Measurements from ENCODE around the gene CHD1L. TPM values are rescaled to one million over a fixed set of nuclear protein-coding genes. Genes with fewer than 3 reads are reported as not detected.

The CHD1L gene
- total and polyA plus RNA-seq, 2 of the 13 experiments (the other 11 are each of a cell fraction or from before 2014, with no cell fraction given) = 74.3 to 111 TPM

- TF ChIP-seq ZBTB25 (CRISPR knock-in tag; IDR thresholded peaks at IDR 0.05) = peak; percentile 35; the same call in 1 of the 2 replicates
- TF ChIP-seq ZNF510 (CRISPR knock-in tag; IDR thresholded peaks at IDR 0.05; ENCODE audit: low read depth) = no peak
- no peak for TF ChIP-seq NFE2 (CRISPR knock-in tag; IDR thresholded peaks at IDR 0.05)
- peak; percentile 46; the same call in 1 of the 2 replicates for TF ChIP-seq DMAP1 (CRISPR knock-in tag; IDR thresholded peaks at IDR 0.05)
- peak; percentile 99 for TF ChIP-seq MIXL1 (CRISPR knock-in tag; IDR thresholded peaks at IDR 0.05)
- TF ChIP-seq FLYWCH1 (CRISPR knock-in tag; IDR thresholded peaks at IDR 0.05) = no peak
- TF ChIP-seq MAFG (CRISPR knock-in tag; IDR thresholded peaks at IDR 0.05) = no peak
- peak; percentile 22; the same call in 1 of the 2 replicates for TF ChIP-seq NR2C2 (CRISPR knock-in tag; IDR thresholded peaks at IDR 0.05; ENCODE audit: borderline replicate concordance)
- TF ChIP-seq ZNF691 (CRISPR knock-in tag; IDR thresholded peaks at IDR 0.05; ENCODE audit: borderline replicate concordance, low read depth) = no peak
- TF ChIP-seq GFI1 (CRISPR knock-in tag; IDR thresholded peaks at IDR 0.05; ENCODE audit: borderline replicate concordance) = 0 out of 2 replicates have a peak, but pooled peaks have one; percentile 22
- no peak for TF ChIP-seq ZNF138 (CRISPR knock-in tag; IDR thresholded peaks at IDR 0.05; ENCODE audit: low read depth)
- peak; percentile 56; the same call in 1 of the 2 replicates for TF ChIP-seq TFAP4 (IDR thresholded peaks at IDR 0.05; ENCODE audit: borderline replicate concordance, low read depth)
- peak; percentile 23; the same call in 1 of the 2 replicates for TF ChIP-seq RXRA (CRISPR knock-in tag; IDR thresholded peaks at IDR 0.05)
- TF ChIP-seq ZBTB8A (CRISPR knock-in tag; IDR thresholded peaks at IDR 0.05; ENCODE audit: borderline replicate concordance, low read depth) = no peak
- TF ChIP-seq KDM3A (CRISPR knock-in tag; IDR thresholded peaks at IDR 0.05; ENCODE audit: low read depth) = 0 out of 2 replicates have a peak, but pooled peaks have one; percentile 19
- TF ChIP-seq ZNF142 (CRISPR knock-in tag; IDR thresholded peaks at IDR 0.05) = no peak
- no peak for TF ChIP-seq SAFB2 (CRISPR knock-in tag; IDR thresholded peaks at IDR 0.05; ENCODE audit: borderline replicate concordance, low read depth)
- TF ChIP-seq ZNF589 (CRISPR knock-in tag; conservative IDR thresholded peaks at IDR 0.05) = no peak
- TF ChIP-seq ZBTB21 (CRISPR knock-in tag; IDR thresholded peaks at IDR 0.05) = no peak
- no peak for TF ChIP-seq CENPX (CRISPR knock-in tag; IDR thresholded peaks at IDR 0.05)
Observed at GRCh38 chr1:147238053-147238902, 4.2 kb upstream of the CHD1L start (continued).
